NCI-H524 treated with DMSO at 0.1 percent for 48 hours (cell line): ENCODE data around the gene FOXN1.
"Not testable (repeated sequence)": the region's sequence is repeated elsewhere in the genome, so short reads cannot be mapped to it uniquely, and the experiment has no call there.

Experiments
- DNase-seq: peaks from one replicate; lab custom pipeline; 2025; lab: John Stamatoyannopoulos, UW

FOXN1 gene

GRCh38 chr17:28505986-28506665, at the start of gene FOXN1:
Gene FOXN1, plus strand, starts transcription at chr17:28506348. Its CDS starts 17,622 bp downstream, at chr17:28523970.
- no peak for DNase-seq

GRCh38 chr17:28457890-28458289, 48.3 kb upstream of the FOXN1 start:
- DNase-seq: no peak

GRCh38 chr17:28458881-28459280, 47.3 kb upstream of the FOXN1 start:
- not testable (repeated sequence) for DNase-seq

- DNase-seq: no peak
These were observed 45.2 kb upstream of the FOXN1 start for GRCh38 chr17:28460901-28461300.

- no peak for DNase-seq
These were observed 40.1 kb upstream of the FOXN1 start for GRCh38 chr17:28466001-28466400.

- DNase-seq: no peak
These were observed 39.6 kb upstream of the FOXN1 start for GRCh38 chr17:28466521-28467048.

GRCh38 chr17:28467456-28468025, 38.6 kb upstream of the FOXN1 start:
- no peak for DNase-seq

- not testable (repeated sequence) for DNase-seq
These were observed 38.0 kb upstream of the FOXN1 start for GRCh38 chr17:28468033-28468735.

GRCh38 chr17:28468781-28469180, 37.4 kb upstream of the FOXN1 start:
- no peak for DNase-seq

- DNase-seq: no peak
These were observed 36.8 kb upstream of the FOXN1 start for GRCh38 chr17:28469376-28469775.

GRCh38 chr17:28470266-28470913, 35.8 kb upstream of the FOXN1 start:
- no peak for DNase-seq

GRCh38 chr17:28470914-28471366, 35.2 kb upstream of the FOXN1 start:
- DNase-seq: no peak

GRCh38 chr17:28471531-28472342, 34.4 kb upstream of the FOXN1 start:
- DNase-seq: no peak

- no peak for DNase-seq
These were observed 33.2 kb upstream of the FOXN1 start for GRCh38 chr17:28472871-28473497.

GRCh38 chr17:28473542-28473941, 32.6 kb upstream of the FOXN1 start, which contains the start of gene SLC13A2:
Gene SLC13A2, plus strand, starts transcription at chr17:28473644. Its CDS starts 69 bp downstream, at chr17:28473713.
- DNase-seq: peak; percentile 78

GRCh38 chr17:28474111-28474531, 32.0 kb upstream of the FOXN1 start:
- no peak for DNase-seq

GRCh38 chr17:28475151-28475900, 30.8 kb upstream of the FOXN1 start:
- DNase-seq: no peak

GRCh38 chr17:28476076-28476865, 29.9 kb upstream of the FOXN1 start:
- DNase-seq: no peak

- no peak for DNase-seq
These were observed 28.2 kb upstream of the FOXN1 start for GRCh38 chr17:28477928-28478327.
